Spinal cord (tissue), 10 donors: ENCODE results near the gene FBXW10B. TPM values are rescaled to one million over a fixed set of nuclear protein-coding genes. Genes with fewer than 3 reads are reported as not detected.
"Not testable (repeated sequence)": the region's sequence is repeated elsewhere in the genome, so short reads cannot be mapped to it uniquely, and the experiment has no call there.

Experiments
- DNase-seq, 6 donors: peaks; one replicate each; pipeline versions ENCODE4 v3.0.0 to v3.0.0-alpha.2; 2013 to 2015; ENCODE audit warnings: low spot score in 6 of 6, low read depth in 4 of 6
- H3K27ac ChIP-seq: one replicate; pipeline ENCODE4 v1.5.1; 2013; ENCODE audit warnings: low read depth, low read length, control low read depth
- H3K27me3 ChIP-seq: one replicate; pipeline ENCODE4 v1.6.1; 2013; ENCODE audit warnings: low read length; ENCODE audit not compliant: control insufficient read depth, insufficient read depth
- H3K36me3 ChIP-seq: one replicate; pipeline ENCODE4 v1.6.1; 2013; ENCODE audit warnings: low read length; ENCODE audit not compliant: control insufficient read depth, insufficient read depth
- H3K4me1 ChIP-seq: one replicate; pipeline ENCODE4 v1.6.1; 2013; ENCODE audit warnings: low read length; ENCODE audit not compliant: control insufficient read depth, insufficient read depth
- H3K4me3 ChIP-seq: one replicate; pipeline ENCODE4 v1.5.1; 2013; ENCODE audit warnings: low read depth, low read length, control low read depth
- H3K9me3 ChIP-seq: one replicate; pipeline ENCODE4 v1.6.1; 2013; ENCODE audit warnings: low read length; ENCODE audit not compliant: control insufficient read depth, insufficient read depth
- WGBS: methylation state at CpG from one replicate; pipeline ENCODE4 v1.1.5; 2013; ENCODE audit warnings: missing lambda C conversion rate; ENCODE audit not compliant: insufficient coverage; 5-methylcytosine and 5-hydroxymethylcytosine counted together
- polyA plus RNA-seq, 2 donors: library from polyadenylated mRNA; unstranded; fragments of 120-200 nt; gene quantifications; one replicate each; pipeline ENCODE4 v1.2.1, GENCODE V29; 2013; ENCODE audit not compliant: insufficient read length in 2 of 2
- total RNA-seq, 2 donors: library from RNA; depleted of rRNA in 1 of 2; stranded (reverse); fragments of 120-200 nt in 1 of 2; fragments of >200 nt in 1 of 2; gene quantifications; one replicate each; pipeline versions ENCODE4 v1.2.3 to v1.2.4, GENCODE V29; 2013 to 2014
- donor health status: healthy.

FBXW10B gene
- total and polyA plus RNA-seq, 4 donors = 0.50 to 1.8 (median 0.71) TPM

GRCh38 chr17:15654401-15654800 lies 34.9 kb upstream of the FBXW10B start:
- H3K4me1 ChIP-seq = peaks cover 31% of the 10 kb centered on the region
- H3K36me3 ChIP-seq, H3K4me3 ChIP-seq, H3K27me3 ChIP-seq, H3K9me3 ChIP-seq, DNase-seq, H3K27ac ChIP-seq: not testable (repeated sequence)
- WGBS = no CpG with 5 or more reads among the region's 3 CpGs

DNA sequence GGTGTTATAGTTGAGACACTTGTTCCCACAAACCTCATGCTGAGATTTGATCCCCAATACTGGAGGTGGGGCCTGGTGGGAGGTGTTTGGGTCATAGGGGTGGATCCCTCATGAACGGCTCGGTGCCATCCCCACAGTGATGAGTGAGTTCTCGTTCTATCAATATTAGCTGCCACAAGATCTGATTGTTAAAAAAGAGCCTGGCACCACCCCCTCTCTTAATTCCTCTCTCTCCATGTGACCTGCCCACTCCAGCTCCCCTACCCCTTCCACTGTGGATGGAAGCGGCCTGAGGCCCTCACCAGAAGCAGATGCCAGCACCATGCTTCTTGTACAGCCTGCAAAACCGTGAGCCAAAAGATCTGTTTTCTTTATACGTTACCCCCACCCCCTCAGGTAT lies 33.5 kb upstream of the FBXW10B start:
- Histone ChIP-seq H3K9me3 (no peaks in the 10 kb centered on the region), H3K4me1 (peaks cover 27% of the 10 kb centered on the region), H3K4me3 (no peak overlapping the region), H3K27ac (no peak overlapping the region), H3K36me3 (no peaks in the 10 kb centered on the region), H3K27me3 (no peaks in the 10 kb centered on the region)
- 100% methylated on average over 2 of the region's 6 CpGs for WGBS
- DNase-seq = no peak

- WGBS = 2% methylated on average over 6 of the region's 8 CpGs
- Histone ChIP-seq H3K36me3 (no peaks in the 10 kb centered on the region), H3K27me3 (no peaks in the 10 kb centered on the region), H3K4me1 (peaks cover 27% of the 10 kb centered on the region), H3K9me3 (no peaks in the 10 kb centered on the region), H3K27ac (peak overlapping the region; percentile 87), H3K4me3 (peak overlapping the region; percentile 65)
- peak; percentile 64 to 94 (median 78) for DNase-seq
Measured at GRCh38 chr17:15651583-15652110, 32.1 kb upstream of the FBXW10B start.

DNA sequence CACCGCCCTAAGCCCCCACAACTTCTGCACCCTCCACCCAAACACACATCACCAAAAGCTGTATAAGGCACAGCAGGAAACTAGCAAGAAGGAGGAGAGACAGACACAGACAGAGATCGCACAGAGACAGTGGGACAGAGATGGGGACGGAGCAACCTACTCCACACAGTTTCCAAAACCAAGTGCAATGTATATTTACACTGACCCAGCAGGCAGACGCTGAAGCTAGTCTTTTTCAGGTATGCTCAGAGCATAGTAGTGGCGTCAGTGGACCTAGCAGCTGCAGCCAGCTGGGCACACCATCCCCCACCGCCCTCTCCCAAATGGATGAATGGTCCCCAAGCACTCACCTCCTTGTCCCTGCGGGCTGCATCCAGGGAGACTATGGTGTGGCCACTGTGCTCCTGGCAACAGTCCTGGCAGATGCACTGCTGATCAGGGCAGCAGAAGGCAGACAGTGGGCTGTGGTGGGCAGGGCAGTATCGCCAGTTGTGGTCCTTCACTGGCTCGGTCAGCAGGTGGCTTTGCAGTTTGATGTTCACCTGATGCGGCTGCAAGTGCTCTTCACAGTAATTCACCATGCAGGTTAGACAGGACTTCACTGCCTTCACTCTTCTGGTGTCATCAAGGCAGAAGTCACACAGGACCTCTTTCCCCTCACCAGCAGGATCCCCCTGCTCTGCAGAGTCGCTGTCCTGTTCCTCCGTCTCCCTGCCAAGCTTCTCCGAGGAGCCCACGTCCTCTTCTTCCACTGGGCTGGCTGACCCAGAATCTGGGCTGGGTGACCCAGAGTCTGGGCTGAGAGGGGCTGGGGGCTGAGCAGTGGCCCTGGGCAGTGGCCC lies 31.5 kb upstream of the FBXW10B start:
- H3K4me1 ChIP-seq = peaks cover 21% of the 10 kb centered on the region
- no peaks in the 10 kb centered on the region for H3K27me3 ChIP-seq
- 23% methylated on average over 11 of the region's 14 CpGs for WGBS
- H3K27ac ChIP-seq = peak overlapping the region; percentile 87
- H3K36me3 ChIP-seq = no peaks in the 10 kb centered on the region
- peak overlapping the region; percentile 65 for H3K4me3 ChIP-seq
- DNase-seq = peak in 1 of 6 donors; percentile 54
- no peaks in the 10 kb centered on the region for H3K9me3 ChIP-seq

GRCh38 chr17:15649861-15650421 lies 30.4 kb upstream of the FBXW10B start:
- H3K9me3 ChIP-seq = no peaks in the 10 kb centered on the region

GRCh38 chr17:15648386-15648785 lies 28.9 kb upstream of the FBXW10B start:
- Histone ChIP-seq H3K4me1 (peaks cover 29% of the 10 kb centered on the region), H3K4me3 (no peak overlapping the region), H3K27me3 (no peaks in the 10 kb centered on the region), H3K36me3 (no peaks in the 10 kb centered on the region), H3K27ac (no peak overlapping the region), H3K9me3 (no peaks in the 10 kb centered on the region)
- no peak for DNase-seq
- WGBS = 73% methylated on average over 5 of the region's 5 CpGs

More at GRCh38 chr17:15649861-15650421, 30.4 kb upstream of the FBXW10B start:
- WGBS = 61% methylated on average over 3 of the region's 6 CpGs
- peak overlapping the region; percentile 65 for H3K4me3 ChIP-seq
- peak overlapping the region; percentile 16 for H3K27ac ChIP-seq
- no peaks in the 10 kb centered on the region for H3K36me3 ChIP-seq
- H3K4me1 ChIP-seq = peaks cover 29% of the 10 kb centered on the region
- DNase-seq = peak in 1 of 6 donors; percentile 49
- no peaks in the 10 kb centered on the region for H3K27me3 ChIP-seq

DNA sequence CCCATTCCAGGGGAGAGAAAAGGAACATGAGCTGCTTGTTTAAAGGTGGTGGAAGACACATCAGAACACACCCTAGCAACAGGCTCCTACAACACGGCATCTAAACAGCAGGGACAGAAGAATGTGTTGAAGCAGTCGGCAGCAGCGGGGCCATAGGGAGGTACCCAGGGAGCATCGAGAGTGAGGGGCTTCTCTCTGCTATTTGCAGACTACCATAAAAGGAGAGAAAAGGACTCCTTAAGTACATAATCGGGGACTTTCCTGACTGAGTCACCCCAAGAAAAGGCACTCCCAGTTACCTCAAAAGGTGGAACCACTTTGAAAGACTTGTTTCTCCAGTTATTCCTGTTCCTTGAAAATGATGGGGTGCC lies 26.4 kb upstream of the FBXW10B start:
- not testable (repeated sequence) for H3K36me3 ChIP-seq, H3K27me3 ChIP-seq, H3K9me3 ChIP-seq, H3K27ac ChIP-seq, H3K4me3 ChIP-seq
- WGBS = no CpG with 5 or more reads among the region's 5 CpGs
- DNase-seq = peak in 1 of 6 donors; percentile 36
- peaks cover 17% of the 10 kb centered on the region for H3K4me1 ChIP-seq

DNA sequence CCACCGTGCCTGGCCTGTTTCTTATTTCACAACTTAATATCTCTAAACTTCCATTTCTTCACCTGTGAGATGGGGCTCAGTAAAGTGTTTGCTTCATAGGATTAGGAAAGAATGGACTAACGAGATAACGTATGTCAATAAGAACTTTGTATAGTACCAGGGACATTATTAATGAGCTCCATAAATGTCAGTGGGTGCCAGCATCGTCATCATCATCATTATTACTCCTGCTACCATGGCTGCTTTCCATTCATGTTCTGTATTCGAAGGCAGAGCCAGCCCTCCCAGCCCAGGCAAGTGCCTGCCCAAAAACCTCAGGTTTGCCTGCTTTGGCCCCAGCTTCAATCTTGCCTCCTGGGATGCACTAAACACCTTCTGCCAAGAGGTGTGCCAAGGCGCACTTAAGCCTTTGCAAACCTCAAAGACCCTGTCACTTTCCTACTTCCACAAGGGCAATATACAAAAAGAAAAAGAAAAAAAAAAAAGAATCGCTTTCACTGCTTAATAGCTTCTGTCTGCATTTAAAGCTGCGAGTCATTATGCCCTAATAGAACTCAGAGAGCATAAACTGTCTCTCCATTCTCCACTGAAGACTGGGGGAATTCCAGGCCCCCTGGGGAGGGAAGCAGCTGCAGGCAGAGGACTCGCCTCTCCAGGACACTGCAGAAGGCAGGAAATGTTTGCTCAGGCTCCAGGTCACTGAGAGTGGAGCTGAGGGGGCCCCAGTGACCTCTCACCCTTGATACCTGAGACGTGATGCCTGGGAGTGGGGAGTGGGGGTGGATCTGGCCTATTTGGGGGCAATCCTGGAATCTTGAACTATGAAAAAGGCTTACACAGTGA lies 25.8 kb upstream of the FBXW10B start:
- not testable (repeated sequence) for H3K4me3 ChIP-seq, H3K9me3 ChIP-seq, H3K27me3 ChIP-seq, H3K36me3 ChIP-seq, H3K27ac ChIP-seq
- DNase-seq = peak in 1 of 6 donors; percentile 65
- WGBS = 20% methylated on average over 2 of the region's 10 CpGs
- peaks cover 12% of the 10 kb centered on the region for H3K4me1 ChIP-seq

- not testable (repeated sequence) for H3K27ac ChIP-seq, H3K4me3 ChIP-seq, DNase-seq, H3K36me3 ChIP-seq, H3K4me1 ChIP-seq, H3K9me3 ChIP-seq, H3K27me3 ChIP-seq
- no CpG with 5 or more reads among the region's 12 CpGs for WGBS
Measured at GRCh38 chr17:15642505-15643251, 23.2 kb upstream of the FBXW10B start.
